Measurements from ENCODE around the gene ACSS3.

Gene ACSS3

DNA sequence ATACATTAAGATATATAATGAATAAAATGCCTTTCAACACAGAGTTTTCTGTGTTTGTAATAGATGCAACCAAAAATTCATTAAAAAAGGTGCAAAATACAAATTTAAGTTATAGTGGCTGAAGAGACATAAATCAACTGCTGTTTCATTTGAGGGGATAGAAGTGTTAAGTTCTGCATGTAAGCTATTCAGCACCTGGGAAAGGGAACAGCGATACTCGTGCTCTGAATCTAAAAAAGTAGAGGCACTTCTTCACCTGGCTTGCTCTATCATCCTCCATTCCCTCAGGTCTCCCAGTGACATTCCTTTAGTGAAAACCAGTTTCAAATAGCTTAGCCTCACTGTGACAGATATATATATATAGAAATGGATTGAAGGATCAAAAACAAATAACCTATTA, 222.6 kb downstream of the ACSS3 start:
- DNase-seq: no peak

DNA sequence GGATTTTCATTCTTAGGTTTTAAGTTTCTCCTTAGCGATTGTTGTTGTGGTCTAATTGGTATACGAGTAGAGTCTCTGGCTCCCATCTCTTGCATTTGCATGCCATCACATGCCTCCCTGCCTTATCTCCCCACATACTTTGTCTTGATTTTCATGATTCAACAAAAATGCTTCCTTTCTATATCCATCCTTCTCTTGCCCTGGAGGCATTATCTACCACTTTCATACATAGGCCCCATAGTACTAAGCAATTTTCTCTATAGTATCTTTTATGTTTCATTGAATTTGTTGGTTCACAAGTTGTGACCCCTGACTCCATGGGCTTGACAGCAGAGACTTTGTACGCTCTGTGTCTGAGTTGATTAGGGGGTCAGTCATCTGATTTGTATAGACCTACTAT, 226.1 kb downstream of the ACSS3 start:
- no peak for DNase-seq

Measured in activated CD4-positive, alpha-beta T cell treated with anti-CD3 and anti-CD28 coated beads, Interleukin-2, amount 50 U/mL, for 1 hour (primary cell).